ENCODE data around the gene CA7.
A peak's percentile ranks its signal among the peaks of the same experiment; 100 is the strongest.

Gene CA7

GRCh38 chr16:66843191-66843590 lies 1.0 kb upstream of the CA7 start:
- H3K27ac ChIP-seq (ENCODE audit: extremely low read depth, low read depth, low read length) = no peak overlapping the region
- H3K9me3 ChIP-seq (ENCODE audit: control insufficient read depth, insufficient read depth, low read depth, low read length) = no peaks in the 10 kb centered on the region
- TF ChIP-seq ZNF585B (tag by site-specific recombination; IDR thresholded peaks at IDR 0.05) = no peak
- 0 out of 2 replicates have a peak, but pooled peaks have one; percentile 3 for TF ChIP-seq ZFHX2 (tag by site-specific recombination; conservative IDR thresholded peaks at IDR 0.05)
- no peak overlapping the region for H3K4me3 ChIP-seq (ENCODE audit: low read depth, low read length)
- CTCF ChIA-PET = interaction anchor here (0.8 to 2.8 kb wide), 7 partner anchors 11 to 30 kb away, joined by 3 to 10 read pairs (median 4); partner anchors contain the start of gene NAE1
- H3K4me1 ChIP-seq (ENCODE audit: control insufficient read depth, insufficient read depth, low read length) = no peaks in the 10 kb centered on the region
- POLR2A ChIA-PET = interaction anchor here (2.0 kb wide), 1 partner anchor 12 kb away, joined by 7 read pairs; the partner anchor contains the start of gene NAE1
- no peaks in the 10 kb centered on the region for H3K36me3 ChIP-seq (ENCODE audit: control insufficient read depth in 2 of 2, insufficient read depth in 1 of 2, low read length in 2 of 2)

GRCh38 chr16:66844009-66844341 lies 239 bp upstream of the CA7 start:
- CTCF ChIA-PET = interaction anchor here (0.9 to 6.3 kb wide), 5 partner anchors 11 to 24 kb away, joined by 3 to 42 read pairs (median 4); partner anchors contain the start of gene NAE1

DNA sequence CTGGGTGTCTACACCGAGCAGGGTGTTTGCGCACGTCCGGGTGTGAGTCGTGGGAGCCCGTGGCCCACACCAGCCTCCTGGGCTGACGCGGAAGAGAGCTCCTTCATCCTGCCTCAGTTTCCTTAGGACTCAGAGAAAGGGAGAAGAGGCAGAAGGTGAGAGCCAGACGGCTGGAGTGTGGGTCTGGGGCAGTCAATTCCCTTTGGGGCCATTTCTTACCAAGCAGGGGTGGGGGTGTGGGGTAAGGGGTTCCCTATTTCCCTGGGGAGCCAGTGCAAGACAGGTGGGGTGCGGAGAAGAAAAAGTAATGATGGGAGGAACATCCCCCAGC lies 831 bp downstream of the CA7 start:
- no peak overlapping the region for H3K4me3 ChIP-seq (ENCODE audit: low read depth, low read length)
- no peaks in the 10 kb centered on the region for H3K4me1 ChIP-seq (ENCODE audit: control insufficient read depth, insufficient read depth, low read length)
- POLR2A ChIA-PET = interaction anchor here (1.3 kb wide), 1 partner anchor 14 kb away, joined by 5 read pairs; the partner anchor contains the start of gene NAE1
- H3K27ac ChIP-seq (ENCODE audit: extremely low read depth, low read depth, low read length) = no peak overlapping the region
- no peaks in the 10 kb centered on the region for H3K9me3 ChIP-seq (ENCODE audit: control insufficient read depth, insufficient read depth, low read depth, low read length)
- no peaks in the 10 kb centered on the region for H3K36me3 ChIP-seq (ENCODE audit: control insufficient read depth in 2 of 2, insufficient read depth in 1 of 2, low read length in 2 of 2)
- CTCF ChIA-PET = interaction anchor here (0.6 to 6.3 kb wide), 3 partner anchors 14 to 362 kb away, joined by 3 to 42 read pairs (median 3); partner anchors contain the start of gene NAE1
- TF ChIP-seq ZNF830 (tag by site-specific recombination; IDR thresholded peaks at IDR 0.05; ENCODE audit: low read depth) (no peak), ZNF670 (tag by site-specific recombination; IDR thresholded peaks at IDR 0.05; ENCODE audit: low read depth) (no peak), ZNF449 (tag by site-specific recombination; IDR thresholded peaks at IDR 0.05) (no peak), ZNF585B (tag by site-specific recombination; IDR thresholded peaks at IDR 0.05) (no peak), ZNF558 (tag by site-specific recombination; IDR thresholded peaks at IDR 0.05) (no peak), ZNF501 (tag by site-specific recombination; IDR thresholded peaks at IDR 0.05) (no peak), HOXA7 (CRISPR knock-in tag; IDR thresholded peaks at IDR 0.05; ENCODE audit: borderline replicate concordance) (no peak), SCRT2 (tag by site-specific recombination; IDR thresholded peaks at IDR 0.05) (no peak), ZNF747 (tag by site-specific recombination; IDR thresholded peaks at IDR 0.05) (no peak), ZFP41 (tag by site-specific recombination; IDR thresholded peaks at IDR 0.05; ENCODE audit: borderline replicate concordance) (no peak), ZNF610 (tag by site-specific recombination; IDR thresholded peaks at IDR 0.05; ENCODE audit: borderline replicate concordance) (no peak), ZNF335 (tag by site-specific recombination; conservative IDR thresholded peaks at IDR 0.05) (no peak)

More at GRCh38 chr16:66844009-66844341, 239 bp upstream of the CA7 start:
- H3K9me3 ChIP-seq (ENCODE audit: control insufficient read depth, insufficient read depth, low read depth, low read length) = no peaks in the 10 kb centered on the region
- POLR2A ChIA-PET = no interaction called here
- no peaks in the 10 kb centered on the region for H3K36me3 ChIP-seq (ENCODE audit: control insufficient read depth in 2 of 2, insufficient read depth in 1 of 2, low read length in 2 of 2)
- H3K4me3 ChIP-seq (ENCODE audit: low read depth, low read length) = no peak overlapping the region
- H3K27ac ChIP-seq (ENCODE audit: extremely low read depth, low read depth, low read length) = no peak overlapping the region
- TF ChIP-seq ZNF211 (tag by site-specific recombination; IDR thresholded peaks at IDR 0.05; ENCODE audit: low read depth) (no peak), PRDM2 (tag by site-specific recombination; IDR thresholded peaks at IDR 0.05; ENCODE audit: borderline replicate concordance) (no peak), ZNF621 (tag by site-specific recombination; IDR thresholded peaks at IDR 0.05) (no peak), ZNF521 (tag by site-specific recombination; IDR thresholded peaks at IDR 0.05) (no peak), HOXC10 (CRISPR knock-in tag; IDR thresholded peaks at IDR 0.05) (no peak), ZNF335 (tag by site-specific recombination; conservative IDR thresholded peaks at IDR 0.05) (0 out of 2 replicates have a peak, but pooled peaks have one; percentile 2), ZNF555 (tag by site-specific recombination; conservative IDR thresholded peaks at IDR 0.05) (no peak)
- H3K4me1 ChIP-seq (ENCODE audit: control insufficient read depth, insufficient read depth, low read length) = no peaks in the 10 kb centered on the region

All from HEK293 (cell line).